Activated naive CD4-positive, alpha-beta T cell treated with anti-CD3 and anti-CD28 coated beads, Interleukin-2, amount 50 U/mL, for 16 hours (primary cell): ENCODE results near the gene PRR36.

Experiments used
- DNase-seq: peaks from one replicate; pipeline ENCODE4 v3.0.0-alpha.2; 2020

PRR36 gene

DNA sequence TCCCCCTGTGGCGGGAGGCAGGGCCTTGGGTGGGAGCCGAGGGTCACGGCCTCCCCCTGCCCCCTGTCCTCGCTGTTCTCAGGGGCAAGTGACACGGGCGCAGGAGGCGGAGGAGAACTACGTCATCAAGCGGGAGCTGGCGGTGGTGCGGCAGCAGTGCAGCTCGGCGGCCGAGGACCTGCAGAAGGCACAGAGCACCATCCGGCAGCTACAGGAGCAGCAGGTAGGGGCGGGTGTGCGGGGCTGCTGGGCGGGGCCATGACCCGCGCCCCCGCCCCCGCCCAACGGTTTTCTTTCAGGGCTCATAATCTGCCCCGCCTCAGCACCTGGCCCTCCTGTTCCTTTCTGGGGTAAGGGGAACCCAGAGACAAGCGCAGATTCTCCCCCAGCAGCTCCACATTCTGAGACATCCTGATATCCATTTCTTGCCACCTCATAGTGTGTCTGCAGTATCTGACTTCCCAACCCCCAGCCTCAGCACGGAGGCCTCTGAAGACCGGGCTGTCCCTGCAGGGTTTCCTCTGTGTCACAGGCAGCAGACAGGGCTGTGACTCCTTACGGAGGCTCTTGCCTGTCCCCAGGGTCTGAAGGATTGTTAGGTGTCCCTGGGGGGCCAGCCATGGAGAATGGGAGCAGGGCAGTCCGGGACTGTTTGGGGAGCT lies 15.9 kb downstream of the PRR36 start:
- DNase-seq: no peak

DNA sequence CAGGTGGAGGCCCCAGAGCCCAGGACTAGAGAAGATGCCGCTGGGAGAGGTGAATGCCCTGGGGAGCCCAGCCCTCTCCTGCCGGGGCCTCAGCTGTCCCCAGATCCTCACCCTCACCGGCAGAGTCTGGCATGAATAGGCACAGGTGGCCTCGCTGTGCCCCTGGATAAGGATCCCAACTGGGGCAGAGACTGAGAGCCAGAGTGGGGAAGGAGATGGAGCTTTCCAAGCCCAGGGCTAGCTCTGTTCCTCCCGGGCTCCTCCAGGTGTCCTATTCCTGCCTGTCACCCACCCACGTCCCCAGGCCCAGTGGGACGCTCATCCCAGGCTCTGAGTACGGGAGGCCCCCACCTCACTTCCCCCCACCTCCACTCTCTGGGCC lies 16.5 kb downstream of the PRR36 start:
- no peak for DNase-seq

DNA sequence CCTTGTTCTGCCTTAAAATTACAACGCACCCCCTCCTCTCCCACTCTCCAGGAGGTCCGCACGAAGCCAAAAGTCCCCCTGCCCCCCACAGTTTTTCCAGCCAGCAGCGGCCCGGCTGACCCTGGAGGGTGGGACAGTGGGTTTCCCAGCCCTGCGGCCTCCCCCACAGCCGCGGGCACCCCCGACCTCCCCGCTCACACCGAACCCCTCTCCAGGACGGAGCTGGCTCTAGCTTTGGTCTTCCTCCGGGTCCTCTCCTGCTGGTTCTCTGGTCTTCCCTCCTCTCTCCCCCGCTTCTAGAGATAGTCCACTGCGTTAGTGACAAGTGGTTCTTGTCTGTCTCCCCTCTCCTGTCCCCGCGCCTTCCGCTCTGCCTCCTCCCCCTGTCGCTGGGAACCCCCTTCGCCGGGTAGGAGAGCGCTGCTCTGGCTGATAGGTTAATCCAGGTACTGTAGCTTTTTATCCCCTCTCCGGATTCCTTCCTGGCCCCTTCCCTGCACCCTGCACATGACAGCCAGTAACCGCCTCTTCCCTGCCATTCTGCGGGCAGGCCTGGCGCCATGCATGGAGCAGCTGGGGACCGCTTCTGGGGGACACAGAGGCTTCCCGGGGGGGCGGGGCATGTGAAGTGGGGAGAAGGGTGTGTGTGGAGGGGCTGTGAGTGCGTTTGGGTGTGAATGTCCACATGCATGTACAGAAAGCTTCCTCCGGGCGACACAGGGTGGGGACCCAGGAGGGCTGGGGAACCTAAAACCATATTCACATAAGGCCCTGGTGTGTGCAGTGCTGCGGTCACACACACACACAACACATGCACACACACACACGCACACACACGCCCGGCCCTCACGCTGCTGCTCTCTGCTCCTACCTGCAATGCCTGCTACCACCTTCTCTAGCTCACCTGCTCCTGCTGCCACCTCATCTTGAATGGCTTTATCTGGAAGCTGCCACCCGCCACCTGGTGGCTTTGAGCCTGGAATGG lies 17.2 kb downstream of the PRR36 start:
- no peak for DNase-seq

DNA sequence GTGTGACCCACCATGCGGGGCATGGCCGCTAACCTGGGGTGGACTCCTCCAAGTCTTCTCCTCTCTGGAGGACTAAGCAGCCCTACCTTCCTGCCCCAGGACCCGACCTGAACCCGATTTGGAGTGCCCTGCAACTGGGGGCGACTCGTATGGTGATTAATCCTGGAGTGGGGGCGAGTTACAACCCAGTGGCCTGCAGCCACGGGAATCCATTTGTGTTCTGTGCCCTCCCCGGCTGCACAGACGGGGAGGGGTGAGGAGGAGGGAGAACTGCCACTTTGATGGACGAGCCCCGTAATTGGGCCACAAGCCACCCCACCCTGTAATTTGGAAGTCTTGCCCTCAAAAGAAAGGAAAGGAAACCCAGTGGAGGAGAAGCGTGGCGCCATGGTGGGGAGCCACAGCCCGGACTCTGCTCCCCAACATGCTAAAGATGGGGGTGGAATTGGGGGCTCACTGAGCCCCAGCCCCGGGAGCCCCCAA lies 18.0 kb downstream of the PRR36 start:
- no peak for DNase-seq

DNA sequence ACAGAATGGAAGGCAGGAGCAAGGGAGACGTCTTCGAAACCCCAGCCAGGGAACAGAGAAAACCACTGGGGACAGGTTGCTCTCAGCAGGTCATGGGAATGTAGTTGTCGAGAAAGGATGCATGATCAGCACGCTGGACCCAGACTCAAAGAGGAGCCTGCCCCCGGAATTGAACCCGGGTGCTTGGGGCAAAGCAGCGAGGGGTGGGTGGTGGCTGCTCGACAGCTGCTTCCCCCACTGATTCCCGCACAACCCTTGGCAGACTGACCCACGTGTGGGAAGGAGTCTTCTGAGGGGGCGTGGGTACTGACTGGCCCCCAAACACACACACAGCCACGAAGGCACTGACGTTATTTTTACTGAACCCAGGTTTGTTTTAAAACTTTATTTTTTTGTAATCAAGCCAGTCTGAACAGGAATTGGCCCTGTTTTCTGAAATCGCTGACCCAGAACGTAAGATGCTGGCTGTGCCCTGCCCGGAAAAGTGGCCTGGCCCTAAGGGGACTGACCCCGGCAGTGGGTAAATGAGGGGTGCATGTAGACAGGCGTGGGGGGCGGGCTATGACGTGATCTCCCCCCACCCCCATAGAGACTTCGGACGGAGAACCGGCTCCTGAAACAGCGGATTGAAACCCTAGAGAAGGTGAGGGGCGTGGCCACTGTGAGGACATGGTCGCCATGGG lies 18.6 kb downstream of the PRR36 start:
- DNase-seq: no peak

DNA sequence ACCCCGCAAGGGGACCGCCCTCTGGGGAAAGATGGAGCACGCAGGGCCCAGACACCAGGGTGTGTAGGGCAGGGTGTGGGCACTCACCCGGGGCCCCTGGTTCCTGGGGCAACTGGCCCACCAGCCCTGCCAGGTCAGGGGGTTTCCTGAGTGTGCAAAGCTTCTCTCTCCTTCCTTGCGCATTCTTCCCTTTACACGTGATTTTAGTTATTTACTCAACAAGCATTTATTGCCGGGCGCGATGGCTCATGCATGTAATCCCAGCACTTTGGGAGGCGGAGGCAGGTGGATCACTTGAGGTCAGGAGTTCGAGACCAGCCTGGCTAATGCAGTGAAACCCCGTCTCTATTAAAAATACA lies 20.4 kb downstream of the PRR36 start:
- no peak for DNase-seq

DNA sequence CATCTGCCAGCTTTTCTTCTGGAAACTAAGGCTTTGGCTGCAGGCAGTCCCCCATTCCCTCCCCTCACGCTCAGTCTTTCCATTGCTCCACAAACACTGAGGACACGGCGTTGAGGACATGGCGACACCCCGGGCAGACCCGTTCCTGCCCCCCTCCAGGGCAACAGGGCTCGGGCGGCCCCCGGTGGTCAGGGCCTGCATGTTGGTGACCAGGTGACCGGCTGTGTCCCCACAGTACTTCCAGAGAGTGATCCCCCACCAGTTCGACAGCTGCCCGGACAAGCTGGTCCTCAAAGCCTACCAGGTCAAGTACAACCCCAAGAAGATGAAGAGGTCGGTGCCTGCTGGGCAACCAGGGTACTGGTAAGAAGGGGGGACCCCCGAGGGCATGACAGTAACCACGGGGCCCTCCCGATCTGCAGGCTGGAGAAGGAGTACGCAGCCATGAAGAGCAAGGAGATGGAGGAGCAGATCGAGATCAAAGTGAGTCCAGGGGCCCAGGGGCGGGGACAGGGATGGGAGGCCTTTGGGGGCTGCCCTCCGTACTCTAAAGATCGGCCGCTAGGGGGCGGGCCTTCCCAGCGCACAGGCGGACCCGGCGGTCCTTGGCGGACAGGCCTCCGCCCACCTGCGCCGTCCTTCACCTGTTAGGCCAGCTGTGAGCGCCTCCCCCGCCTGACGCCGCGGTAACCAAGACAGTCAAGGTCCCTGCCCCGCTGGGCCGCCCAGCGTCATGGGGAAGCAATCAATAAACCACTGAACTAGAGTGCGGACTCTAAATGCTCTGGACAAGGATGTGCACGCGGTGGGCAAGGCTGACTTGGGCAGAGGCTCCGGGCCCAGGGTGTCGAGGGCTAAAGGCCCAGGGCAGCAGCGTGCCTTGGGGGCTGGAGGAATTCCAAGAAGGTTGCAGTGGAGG lies 21.1 kb downstream of the PRR36 start:
- peak; percentile 71 for DNase-seq

DNA sequence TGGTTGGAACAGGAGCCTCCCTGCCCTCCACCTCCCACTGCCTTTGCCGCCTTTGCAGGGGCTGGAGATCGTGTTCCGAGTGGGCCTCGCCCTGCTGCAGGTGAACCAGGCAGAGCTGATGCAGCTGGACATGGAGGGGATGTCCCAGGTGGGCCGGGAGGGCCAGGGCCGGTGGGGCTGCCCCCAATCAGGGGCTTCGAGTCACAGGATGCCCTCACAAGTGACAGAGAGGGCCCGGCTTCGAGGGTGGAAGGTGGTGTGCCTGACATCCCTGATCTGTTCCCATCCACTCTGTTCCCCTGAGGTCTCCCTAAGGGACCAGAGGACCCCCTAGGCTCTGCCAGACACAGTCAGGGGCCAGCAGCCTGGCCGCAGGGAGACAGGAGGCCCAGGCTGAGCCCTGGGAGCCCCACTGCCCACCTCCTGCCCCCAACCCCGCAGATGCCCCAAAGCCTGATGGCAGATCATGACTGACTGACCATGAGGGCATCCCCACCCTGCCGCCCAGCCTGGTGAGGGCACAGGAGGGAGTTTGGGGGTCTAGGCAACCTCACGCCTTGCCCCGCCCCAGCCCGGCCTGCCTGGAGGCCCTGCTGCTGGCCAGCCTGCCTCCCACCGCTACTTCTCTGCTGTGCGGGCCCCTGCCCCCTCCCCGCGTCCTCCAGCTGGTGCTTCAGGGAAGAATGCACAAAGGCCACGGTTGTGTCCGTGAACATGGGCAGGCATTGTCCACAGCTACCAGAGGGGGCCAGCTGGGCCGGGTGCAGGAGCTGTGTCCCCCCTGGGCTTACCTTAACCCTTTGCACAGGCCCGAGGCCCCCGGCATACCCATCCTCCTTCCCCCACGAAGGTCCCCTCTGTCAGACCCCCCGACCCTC lies 22.3 kb downstream of the PRR36 start:
- no peak for DNase-seq

DNA sequence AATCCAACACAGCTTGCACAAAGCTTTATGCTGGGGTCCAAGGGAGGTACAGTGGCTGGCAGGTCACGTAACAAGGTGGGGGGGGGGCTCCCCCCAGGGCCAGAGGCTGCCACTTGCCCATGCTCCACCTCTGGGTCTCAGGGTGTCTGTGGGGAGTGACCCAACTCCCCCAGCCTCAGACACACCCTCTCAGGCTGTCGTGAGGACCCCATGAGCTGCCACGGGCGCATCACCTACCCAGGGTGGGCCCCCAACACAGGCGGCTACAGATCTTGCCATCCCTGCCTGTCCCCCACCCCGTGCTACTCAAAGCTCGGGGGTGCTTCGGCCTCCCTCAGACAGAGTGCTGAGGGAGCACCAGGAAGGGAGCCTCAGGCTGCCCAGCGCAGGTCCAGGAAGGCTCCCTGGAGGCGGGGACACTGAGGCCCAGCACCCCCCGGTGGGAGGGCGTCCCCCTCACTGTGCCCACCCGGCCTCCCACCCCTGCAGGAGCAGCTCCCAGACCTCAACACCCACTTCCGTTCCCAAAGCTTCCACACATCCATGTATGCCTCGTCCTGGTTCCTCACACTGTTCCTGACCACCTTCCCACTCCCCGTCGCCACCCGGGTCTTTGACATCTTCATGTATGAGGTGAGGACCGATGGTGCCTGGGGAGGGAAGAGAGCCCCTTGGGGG lies 23.1 kb downstream of the PRR36 start:
- DNase-seq: no peak

DNA sequence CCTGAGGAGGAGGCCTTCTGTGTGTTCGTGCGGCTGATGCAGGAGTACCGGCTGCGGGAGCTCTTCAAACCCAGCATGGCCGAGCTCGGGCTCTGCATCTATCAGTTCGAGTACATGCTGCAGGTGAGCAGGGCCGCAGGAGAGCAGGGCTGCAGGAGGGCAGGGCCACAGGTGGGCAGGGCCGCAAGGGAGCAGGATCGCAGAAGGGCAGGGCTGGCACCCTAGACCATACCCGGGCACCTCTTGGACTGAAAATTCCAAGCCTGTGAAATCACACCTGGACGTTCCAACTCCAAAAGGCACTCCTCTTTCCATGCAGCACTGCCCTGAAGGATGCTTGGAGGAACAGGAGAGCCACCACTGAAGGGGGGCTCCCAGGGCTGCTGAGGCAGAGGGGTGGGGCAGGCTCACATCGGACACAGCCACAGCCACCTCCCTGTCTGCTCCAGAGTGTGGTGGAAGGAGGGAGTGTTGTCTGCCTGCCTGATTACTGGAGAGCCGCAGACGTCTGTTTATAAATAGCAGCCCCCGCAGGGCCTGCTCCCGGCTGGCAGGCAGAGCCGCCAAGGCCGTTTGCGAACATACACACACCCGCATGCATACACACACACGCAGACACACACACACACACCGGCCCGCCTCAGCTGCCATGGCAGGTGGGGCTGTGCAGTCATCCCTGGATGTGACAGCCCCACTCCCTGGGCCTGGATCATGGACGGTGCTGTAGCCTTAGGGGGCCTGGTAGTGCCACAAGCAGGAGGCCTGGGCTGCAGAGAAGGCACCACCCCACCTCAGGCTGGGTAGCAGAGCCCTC lies 24.0 kb downstream of the PRR36 start:
- no peak for DNase-seq

DNA sequence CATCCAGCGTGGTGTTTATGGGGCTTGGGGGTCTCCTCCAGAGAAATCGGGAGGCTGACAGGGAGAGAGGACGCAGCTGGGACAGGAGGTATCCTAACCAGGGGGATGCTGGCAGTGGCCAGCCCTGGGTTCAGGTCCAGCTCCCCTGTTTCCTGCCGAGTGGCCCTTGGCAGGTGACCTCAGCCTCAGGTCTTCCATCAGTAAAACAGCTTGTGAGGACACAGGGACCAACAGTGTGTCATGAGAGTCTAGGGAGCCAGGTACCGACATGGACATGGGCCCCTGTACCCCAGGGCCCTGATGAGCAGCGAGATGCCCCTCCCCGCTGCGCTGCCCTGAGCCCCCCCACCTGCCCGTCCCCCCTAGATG lies 24.6 kb downstream of the PRR36 start:
- no peak for DNase-seq

DNA sequence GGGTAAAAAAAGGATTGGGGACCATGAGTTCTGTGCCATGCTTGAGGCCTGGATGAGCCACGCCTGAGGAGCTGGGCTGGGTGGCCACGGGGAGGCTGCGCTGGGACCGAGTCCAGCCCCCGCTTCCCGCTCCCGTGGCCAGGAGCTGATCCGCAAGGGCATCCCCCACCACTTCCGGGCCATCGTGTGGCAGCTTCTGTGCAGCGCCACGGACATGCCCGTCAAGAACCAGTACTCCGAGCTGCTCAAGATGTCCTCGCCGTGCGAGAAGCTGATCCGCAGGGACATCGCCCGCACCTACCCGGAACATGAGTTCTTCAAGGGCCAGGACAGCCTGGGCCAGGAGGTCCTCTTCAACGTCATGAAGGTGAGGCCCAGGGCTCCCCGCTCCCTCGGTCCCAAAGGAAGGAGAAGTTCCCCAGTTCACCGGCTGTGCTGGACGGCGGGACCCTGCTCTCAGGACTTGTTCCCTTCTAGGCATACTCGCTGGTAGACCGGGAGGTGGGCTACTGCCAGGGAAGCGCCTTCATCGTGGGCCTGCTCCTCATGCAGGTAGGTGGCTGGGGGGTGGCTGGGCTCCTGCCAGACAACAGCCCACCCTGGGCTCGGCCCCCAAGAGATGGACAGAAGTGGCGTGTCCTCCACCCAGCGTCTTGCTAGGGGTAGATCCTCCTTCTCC lies 25.3 kb downstream of the PRR36 start:
- DNase-seq: no peak

DNA sequence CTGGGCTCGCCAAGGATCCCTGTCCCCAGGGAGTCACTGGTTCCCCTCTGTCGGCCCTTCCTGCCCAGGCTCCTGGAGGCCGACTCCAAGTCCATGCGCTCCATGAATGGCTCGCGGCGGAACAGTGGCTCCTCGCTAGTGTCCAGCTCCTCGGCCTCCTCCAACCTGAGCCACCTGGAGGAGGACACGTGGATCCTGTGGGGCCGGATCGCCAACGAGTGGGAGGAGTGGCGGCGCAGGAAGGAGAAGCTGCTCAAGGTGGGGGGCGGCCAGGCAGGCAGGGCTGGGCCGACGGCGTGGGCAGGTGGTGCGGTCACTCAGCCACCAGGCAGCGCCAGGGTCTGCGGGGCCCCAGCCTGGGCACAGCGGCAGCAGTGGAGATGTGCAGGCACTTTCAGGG lies 26.5 kb downstream of the PRR36 start:
- no peak for DNase-seq

DNA sequence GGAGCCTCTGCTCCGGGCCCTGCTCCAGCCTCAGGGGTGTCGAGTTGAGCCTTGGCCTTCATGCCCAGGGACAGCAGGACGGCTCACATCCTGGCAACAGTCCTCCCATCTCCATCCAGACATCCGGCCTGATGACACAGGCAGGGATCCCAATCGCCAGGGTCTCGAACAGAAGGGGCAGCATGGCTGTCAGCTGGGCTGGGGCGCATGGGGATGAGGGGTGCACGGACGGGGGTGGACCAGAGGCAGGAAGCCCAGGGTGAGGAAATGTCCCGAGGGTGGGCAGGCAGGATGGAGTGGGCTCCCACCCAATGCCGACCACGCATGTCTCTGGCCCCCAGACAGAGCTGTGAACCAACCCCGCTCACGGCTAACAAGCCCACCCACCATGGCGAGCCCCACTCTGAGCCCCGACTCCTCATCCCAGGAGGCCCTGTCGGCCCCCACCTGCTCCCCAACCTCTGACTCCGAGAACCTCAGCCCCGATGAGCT lies 28.0 kb downstream of the PRR36 start:
- no peak for DNase-seq

DNA sequence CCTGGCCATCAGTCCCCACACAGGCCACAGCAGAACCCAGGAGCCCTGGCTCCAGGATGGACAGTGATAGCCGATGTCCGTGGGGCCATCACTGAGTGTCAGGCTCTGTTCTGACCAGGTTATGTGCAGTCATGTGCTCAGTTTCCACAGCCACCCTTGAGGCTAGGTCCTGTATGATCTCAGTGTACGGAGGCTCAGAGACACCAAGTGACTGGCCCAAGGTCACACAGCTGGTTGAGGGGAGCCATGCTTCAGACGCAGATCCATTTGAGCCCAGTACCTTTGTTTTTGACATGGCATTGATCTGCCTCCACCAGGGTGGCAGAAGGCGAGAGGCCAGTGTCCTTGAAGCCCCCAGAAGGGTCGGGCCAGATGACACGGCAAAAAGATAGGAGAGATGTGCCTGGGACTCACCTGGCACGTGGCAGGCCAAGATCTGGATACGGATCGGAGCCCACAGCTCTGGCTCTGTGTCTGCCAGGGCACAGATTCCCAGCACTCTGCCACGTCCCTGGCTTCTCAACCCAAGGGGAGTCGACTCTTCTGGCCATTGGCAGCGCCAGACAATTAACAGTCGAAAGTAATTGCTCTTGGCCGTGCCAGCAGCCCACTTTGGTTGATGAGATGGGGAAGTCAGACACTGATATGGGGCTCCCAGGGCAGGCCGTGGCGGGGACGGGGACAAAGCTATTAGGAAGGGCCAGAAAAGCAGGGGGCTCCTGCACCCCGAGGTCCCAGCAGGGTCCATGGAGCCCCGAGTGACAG lies 28.6 kb downstream of the PRR36 start:
- no peak for DNase-seq

DNA sequence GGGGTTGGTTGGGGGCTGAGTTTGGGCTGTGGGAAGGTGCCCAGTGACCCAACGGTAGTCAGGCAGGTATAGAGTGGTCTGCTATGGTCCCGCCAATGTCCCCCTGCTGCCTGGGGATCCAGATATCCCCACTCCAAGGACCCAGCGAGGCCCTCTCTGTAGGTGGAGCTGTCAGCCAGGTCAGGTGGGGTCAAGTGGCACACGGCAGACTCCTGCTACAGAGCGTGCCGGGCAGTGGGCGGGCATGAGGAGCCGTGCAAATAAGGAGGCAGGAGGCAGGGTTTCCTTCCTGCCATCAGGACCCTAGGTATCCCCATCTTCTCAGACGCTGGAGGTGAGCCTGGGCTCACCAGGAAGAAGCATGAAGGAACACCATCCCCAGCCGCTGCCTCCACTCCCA lies 29.2 kb downstream of the PRR36 start:
- DNase-seq: no peak

DNA sequence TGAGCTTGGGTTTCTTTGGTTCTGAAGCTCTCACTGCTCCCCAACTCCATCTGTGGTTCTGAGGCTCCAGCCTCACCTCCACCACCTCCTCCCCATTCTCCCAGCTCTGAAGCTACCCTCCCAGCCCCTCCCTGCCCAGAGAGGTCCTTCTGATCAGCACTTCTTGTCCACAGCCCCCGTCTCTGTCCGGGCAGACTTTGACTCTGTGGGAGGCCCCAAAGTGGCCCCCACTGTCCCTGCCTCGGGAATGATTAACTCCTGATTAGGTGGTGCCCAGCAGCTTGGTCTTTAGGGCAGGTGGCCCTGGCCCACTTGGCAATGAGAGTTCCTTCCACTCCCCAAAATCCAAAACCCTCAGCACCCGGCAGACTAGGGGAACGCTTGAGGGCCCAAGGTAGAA lies 29.8 kb downstream of the PRR36 start:
- no peak for DNase-seq

DNA sequence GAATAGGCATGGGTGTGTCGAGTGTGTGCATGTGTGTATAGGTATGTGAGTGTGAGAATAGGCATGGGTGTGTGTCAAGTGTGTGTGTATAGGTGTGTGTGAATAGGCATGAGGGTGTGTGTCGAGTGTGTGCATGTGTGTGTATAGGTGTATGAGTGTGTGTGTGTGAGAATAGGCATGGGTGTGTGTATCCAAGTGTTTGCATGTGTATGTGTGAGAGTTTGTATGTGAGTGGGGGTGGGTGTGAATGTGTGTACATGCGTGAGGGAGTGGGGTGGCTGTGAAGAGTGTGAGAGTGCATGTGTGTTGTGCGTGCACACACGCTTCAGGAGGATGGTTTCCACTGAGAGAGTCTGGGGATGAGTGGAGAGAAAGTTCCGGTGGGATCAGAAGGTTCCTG lies 30.7 kb downstream of the PRR36 start:
- no peak for DNase-seq
